ENCODE measurements around the gene CTNNA3.

Gene CTNNA3

DNA sequence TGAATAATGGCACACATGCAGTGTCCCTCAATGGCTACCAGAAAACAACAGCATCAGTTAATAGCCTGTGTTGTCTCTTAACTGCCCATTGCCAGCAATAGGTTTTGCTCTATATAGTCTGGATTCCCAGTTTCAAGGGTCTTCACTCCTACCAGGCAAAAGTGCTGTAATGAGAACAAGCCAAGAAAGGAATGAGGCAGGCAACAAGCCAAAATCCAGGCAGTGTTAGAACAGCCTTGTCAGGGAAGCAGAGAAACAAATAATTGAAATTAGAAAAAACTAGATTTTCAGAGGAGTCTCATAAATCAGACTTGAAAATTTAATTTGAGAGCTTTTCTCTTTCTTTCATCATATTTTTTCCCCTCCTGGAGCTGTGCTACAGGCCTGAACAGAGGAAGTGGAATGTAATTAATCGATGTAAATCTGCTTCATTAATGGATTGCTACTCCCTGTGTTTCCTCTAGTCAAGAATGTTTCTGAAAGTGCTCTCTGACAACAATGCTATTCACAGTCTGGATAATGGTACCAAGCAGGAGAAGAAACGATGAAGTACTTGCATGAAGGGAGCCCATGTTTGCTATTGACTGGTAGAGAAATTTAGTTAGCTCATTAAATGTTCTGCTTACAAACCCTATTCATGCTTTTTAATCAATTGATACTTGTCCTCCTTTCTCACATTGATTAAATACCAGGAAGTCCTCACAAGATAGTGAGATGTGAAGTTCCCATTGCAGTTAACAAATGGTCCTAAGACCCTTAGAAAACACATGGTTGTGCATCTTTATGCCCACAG, 972.2 kb downstream of the CTNNA3 start:
- ATAC-seq: no peak

DNA sequence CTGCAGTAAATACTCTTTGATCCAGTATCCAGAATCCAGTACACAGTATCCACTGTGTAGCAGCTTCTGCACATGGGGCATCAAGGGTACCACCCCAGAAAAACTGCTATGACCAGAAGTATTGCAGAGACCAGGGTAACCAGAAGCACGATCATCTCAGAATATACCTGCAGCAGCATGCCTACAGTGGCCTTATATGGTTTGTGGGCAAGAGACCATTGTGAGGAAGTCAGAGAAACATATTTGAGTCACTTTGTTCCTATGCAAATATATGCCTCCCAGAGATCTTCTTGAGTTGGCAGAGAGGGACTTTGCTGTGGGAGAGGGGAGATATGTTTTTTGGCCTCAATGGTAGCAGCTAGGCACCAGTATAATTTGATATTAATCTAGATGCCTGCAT, 976.5 kb downstream of the CTNNA3 start:
- ATAC-seq: no peak

DNA sequence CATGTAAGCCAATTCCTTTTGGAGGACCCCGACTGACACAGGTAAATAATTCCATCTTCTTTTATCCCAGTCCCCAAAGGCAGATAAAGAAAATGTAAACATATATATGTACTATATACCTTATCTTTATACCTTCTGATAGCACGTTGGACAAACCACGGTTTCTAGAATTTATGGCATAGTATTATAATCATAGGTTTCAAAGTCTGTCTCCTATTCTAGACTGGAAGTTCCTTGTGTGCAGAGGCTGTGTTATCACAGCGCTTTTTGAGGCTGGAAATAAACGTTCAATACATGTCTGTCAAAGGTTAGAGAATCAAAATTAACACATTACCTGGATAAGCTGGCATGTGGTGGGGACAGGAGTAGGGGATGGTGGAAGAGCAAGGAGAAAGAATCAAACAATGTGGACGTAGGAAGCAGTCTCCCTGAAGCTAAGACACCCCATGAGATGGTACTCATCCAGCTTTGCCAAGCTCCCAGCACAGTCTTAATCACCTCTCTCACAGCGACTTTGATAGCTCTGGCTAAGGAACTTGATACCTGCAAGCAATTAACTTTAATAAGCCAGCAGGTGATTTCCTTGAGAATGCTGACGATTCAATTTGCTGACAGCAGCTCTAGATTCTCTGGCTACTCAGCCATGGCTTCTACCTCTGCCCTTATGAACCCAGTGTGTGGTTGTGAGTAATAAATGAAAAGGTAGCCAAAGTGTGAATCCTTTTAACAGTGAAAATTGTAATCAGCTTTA, 978.6 kb downstream of the CTNNA3 start:
- ATAC-seq: no peak

DNA sequence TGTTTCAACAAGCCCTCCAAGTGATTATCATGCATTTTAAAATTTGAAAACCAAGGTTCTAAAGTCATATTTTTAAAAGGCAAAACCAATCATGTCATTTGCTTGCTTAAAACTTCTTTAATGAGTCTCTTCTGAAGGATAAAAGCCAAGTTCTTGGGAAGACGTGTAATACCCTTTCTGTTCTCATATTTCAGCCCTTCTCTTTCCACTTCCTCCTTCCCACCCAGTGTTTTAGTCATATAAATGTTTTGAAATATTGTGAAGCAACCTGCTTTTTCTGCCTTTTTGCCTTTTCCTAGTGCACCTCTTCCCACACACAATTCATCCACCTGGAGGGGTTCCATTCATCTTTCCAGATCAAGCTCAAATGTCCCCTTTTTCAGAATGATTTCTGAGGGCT, 981.3 kb downstream of the CTNNA3 start:
- ATAC-seq: no peak

DNA sequence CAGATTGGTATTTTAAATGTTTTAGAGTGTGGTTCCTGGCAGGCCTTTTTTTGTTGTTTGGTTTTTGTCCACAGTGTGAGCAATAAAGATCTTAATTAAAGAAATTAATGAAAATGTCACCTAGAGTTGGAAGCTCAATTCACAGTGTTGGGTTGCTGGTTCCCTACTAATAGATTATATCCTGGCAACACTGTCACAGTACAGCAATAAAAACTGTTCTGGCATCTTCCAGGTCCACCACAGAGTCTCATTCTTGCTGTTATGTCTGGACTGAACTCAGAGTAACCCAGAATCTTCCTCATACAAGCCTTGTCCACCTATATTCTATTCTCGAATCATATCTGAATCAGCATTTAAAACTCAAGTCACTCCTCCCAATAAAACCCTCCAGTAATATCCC, 982.6 kb downstream of the CTNNA3 start:
- no peak for ATAC-seq

DNA sequence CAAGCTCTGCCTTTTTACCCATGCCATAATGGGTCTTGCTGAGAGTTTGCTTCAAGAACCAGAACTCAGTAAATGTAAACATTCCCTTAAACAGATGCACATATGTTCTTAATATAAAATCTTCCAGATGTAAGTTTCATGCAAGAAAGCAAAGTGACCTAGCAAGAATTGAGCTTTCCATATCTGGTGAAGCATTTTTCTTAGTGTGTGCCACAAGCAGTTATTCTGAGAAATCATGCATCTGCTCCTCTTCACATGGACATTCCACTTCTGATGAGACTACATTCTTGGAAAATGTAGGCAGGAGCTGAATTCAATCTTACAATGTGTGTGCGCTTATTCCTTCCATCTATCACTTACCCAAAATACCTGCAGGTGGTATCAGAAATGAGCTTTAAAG, 997.9 kb downstream of the CTNNA3 start:
- ATAC-seq: no peak

DNA sequence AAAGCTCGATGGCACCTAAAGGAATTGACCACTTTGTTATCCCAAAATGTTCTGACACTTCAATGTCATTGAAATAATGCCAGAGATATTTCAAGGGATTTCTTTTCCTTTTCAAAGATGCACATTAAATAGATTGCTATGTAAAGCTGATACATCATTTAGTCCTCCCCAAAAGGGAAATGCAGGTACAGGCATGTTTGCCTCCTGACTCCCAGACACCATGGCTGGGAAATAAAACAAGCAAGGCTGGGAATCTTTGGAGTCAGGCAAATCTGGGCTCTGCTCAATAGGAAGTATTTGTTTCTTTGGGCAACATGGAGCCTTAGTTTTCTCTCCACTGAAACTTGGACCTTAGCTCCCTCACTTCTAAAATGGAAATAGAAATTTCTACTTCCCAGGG, 1000.9 kb downstream of the CTNNA3 start:
- ATAC-seq: no peak

DNA sequence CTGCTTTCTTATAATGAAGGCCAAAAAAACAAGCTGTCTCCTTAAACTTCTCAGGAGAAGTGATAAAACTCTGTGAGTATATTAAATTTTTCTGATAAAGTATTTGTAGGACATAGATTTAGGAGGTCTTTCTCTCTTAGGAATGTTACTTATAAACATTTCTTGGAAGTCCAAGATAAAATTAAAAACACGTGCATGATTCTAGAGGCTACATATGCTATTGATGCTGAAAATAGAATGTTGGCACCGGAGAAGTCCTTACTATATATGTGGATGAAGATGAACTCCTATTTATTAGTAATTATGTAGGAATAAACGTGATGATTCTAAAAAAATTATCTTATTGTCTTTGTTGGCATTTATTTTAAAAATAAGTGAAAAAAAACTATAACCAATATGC, 1011.4 kb downstream of the CTNNA3 start:
- ATAC-seq: no peak

DNA sequence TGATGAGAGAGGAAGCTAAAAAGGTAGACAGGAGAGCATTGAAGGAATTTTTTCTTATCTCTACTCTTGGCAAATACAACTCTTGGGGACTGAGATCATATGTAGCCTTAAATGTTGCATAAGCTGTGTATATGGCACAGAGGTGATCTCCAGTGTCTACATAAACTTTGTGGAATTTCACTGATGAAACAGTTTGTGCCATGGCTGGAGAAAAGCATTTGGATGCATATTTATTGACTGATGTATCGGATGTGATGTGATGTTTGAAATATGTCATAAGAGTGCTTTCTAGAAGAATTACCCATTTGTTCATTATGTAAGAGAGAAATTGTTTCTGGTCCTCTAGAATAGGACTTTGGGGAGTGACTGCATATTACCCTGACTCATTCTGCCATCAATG, 1015.1 kb downstream of the CTNNA3 start:
- ATAC-seq: no peak

DNA sequence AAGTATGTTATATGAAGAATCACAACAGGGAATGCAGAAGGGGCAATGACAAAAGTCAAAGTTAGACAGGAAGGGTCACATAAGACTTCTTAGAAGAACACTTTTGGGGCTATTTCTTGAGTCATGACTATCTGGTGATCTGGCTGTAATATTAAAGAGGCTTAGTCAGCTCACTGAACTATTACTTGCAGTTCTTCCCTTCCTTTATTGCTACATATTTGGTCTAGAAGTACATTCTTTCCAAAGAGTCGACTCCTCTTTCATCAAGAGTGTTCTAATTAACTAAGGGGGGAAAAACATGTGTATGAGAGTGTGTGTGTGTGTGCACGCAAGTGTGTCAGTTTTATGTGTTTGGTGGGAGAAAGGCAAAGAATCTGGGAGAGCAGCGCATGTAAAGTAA, 1017.5 kb downstream of the CTNNA3 start:
- no peak for ATAC-seq

DNA sequence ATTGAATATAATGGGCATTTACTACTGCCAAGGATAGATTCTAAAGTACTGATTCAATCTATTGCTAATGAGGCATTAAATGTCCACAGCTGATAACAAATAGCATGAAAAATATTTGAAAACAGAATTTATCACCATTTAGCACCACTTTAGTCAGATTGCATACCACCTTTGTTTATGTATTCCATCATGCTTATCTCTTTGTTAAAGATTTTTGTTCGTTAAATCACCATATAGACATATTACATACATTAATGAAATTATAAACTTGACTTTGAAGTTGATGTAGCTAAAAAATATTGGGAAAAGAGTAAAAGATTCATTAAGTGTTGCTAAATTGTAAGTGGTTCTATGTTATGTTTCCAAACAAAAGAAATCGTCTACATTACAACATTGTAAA, 1022.9 kb downstream of the CTNNA3 start:
- ATAC-seq: no peak

DNA sequence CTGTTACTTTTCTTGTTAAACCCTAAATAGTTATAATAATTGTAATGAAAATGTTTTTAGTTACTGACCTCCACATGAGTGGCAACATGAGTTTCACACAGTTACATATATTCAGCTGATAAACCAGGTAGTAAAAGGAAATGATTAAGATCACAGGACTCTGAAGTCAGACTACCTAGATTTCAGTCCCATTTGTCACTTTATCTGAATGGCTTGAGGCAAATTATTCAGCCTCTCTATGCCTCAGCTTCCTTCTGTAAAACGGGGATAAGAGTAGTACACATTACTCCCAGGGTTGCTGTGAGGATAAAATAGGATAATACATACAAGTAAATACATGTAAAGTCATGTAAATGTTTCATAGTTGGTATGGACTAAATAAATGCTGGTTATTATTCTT, 1024.4 kb downstream of the CTNNA3 start:
- ATAC-seq: no peak

DNA sequence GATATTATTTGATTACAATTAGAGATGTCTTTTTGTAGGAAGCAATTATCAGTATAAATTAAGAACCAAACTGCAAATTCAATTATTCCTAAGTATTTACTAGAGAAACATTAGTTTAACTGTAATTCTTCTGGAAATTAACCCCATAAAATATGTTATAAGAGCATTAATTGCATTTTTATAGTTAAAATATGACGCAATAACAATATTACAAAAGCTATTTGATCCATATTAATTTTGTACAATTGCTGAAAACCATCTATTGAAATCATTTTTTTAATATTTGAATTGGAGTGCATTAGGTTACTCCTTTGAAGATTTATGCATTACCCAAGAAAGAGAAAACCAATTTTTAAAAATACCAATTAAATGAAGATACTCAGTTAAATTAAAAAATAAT, 1024.9 kb downstream of the CTNNA3 start:
- no peak for ATAC-seq

DNA sequence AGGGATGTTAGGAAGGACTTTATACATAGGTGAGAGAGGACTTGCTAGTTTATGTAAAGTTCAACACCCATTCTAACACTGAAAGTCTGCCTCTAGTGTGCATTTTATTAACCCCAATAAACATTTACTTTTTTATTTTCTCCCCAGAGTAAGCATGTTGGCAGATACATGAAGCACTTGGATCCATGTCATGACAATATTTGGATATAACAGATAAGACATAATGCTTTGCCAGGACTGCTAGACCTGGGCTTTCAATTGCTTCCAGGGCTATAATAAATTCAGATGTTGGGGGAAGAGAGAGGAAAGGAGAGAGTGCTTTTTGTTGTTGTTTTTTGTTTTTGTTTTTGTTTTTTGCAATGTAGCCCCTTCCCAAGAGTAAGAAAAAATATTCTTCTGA, 1039.5 kb downstream of the CTNNA3 start:
- ATAC-seq: no peak

DNA sequence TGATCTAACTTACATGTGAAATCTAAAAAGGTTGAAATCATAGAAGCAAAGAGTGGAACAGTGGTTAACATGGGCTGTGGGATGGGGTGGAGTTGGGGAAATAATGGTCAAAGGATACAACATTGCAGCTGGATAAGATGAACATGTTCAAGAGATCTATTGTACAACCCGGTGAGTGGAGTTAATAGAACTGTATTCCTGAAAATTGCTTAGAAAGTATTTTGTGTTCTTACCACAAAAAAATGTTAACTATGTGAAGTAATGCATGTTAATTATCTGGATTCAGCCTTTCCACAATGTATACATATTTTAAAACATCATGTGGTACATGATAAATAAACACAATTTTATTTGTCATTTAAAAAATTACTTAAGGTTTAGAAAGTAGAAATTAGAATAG, 1041.1 kb downstream of the CTNNA3 start:
- no peak for ATAC-seq

DNA sequence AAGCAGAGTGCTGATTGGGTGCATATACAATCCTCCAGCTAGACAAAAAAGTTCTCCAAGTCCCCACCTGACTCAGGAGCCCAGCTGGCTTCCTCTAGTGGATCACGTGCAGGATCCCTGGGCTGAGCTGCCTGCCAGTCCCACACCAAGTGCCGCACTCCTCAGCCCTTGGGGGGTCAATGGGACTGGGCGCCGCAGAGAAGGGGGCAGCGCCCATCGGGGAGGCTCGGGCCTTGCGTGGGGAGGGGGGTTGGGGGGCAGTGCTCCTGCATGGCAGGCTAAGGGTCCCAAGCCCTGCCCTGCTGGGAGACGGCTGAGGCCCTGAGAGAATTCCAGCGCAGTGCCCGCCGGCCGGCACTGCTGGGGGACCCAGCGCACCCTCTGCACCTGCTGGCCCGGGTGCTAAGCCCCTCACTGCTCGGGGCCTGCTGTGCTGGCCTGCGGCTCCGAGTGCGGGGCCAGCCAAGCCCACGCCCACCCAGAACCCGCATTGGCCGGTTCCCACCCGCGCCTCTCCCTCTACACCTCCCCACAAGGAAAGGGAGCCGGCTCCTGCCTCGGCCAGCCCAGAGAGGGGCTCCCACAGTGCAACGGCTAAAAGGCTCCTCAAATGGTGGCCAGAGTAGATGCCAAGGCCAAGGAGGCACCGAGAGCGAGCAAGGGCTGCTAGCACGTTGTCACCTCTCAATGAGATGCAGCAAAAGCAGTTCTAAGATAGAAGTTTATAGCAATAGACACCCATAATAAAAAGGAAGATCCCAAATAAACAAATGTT, 1044.5 kb downstream of the CTNNA3 start:
- no peak for ATAC-seq

DNA sequence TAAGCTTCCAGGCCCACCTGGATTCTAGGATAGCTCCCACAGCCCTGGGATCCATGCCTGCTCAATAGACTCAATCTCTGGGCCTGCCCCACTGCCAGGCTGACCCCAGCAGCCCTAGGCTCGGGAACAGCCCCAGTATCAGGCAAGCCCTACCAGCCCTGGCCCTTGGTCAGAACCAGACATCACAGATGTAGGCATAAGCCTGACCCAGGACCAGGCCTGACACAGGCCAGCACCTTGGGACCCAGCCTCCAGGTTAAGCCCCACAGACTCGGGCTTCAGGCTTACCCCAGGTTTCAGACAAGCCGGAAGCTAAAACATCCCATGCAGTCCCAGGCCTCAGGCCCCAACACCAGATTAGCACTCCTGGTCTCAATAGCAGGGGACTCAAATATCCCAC, 1046.4 kb downstream of the CTNNA3 start:
- no peak for ATAC-seq

DNA sequence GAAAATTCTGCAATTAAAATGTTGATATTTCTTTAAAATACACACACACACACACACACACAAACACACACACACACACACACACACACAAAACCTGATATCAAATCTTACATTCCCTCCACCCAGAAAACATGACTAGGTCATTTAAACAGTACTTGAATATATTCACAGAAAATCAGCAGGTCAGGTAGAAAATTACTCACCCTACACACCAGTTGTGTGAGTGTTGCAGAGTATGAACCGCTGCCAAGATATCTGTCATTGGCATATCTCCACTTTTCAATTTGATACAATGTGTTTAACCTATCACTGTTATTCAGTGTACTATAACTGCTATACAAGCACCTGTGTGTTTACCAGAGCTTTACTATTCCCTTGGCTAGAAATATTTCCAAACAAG, 1053.8 kb downstream of the CTNNA3 start:
- ATAC-seq: no peak

DNA sequence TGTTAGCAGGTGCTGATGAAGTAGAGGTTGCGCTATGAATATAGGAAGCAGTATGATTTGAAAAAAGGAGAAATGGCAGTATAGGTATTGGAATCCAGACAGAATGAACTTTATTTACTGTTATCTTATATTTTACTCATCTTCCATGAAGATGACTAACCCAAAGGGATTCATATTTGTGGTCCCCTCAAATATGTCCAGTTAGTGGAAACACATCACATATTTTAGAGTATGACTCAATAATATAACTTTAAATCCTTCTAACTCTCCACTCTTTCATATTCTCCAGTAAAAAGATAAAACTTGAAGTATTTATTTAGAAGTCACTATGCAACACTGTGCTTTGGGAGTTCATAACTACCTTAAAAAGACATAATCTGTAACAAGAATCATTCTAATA, 1056.6 kb downstream of the CTNNA3 start:
- ATAC-seq: no peak

DNA sequence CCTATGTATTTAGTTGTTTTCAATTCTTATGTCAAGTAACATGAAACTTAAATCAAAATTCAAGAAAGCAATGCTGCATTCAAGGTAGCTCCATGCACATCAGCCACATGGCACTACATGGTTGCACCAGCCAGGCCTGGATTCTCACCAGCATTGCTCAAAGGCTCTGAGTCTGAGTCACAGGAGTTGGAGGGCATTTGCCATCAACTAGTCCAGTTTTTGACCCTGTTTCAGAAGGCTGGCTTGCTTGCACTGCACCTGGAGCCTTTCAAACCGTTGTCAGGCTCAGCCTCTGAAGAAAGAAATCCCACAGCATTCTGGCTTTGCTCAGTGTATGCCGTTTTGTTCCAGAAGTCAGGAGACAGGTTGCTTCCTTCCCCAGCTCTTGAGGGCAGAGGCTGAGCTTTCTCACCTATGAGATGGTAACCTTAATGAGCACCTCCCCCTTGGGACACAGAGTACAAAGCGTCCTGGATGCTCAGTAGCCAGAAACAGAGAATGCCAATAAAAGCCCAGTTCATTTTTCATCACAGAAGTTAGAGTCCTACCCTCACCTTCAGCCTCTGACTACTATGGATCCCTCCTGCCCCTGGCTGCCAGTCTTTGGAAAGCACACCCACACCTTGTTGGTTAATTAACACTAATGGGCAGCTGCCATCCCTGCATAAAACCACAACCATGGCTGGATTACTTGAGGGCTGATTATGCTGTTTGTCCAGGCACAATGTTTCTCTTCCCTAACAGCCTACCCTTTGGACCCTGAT, 1058.5 kb downstream of the CTNNA3 start:
- no peak for ATAC-seq

DNA sequence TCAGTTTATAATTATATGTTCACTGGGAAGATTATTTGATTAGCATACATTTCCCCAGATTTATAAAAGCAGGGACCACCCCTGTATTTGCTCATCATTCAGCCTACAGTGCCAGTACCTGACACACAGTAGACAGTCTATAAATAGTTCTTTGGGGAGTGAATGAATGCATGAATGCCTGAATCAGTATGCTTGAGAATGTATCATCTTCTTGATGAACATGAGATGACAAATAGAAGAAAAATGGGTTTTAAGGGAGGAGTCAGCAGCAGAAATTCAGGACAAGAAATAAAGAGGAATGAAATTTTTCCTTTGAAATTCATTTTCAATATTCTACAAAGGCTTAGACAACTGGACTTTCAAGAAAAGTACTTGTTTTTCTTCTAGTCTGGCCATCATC, 1066.0 kb downstream of the CTNNA3 start:
- ATAC-seq: no peak

DNA sequence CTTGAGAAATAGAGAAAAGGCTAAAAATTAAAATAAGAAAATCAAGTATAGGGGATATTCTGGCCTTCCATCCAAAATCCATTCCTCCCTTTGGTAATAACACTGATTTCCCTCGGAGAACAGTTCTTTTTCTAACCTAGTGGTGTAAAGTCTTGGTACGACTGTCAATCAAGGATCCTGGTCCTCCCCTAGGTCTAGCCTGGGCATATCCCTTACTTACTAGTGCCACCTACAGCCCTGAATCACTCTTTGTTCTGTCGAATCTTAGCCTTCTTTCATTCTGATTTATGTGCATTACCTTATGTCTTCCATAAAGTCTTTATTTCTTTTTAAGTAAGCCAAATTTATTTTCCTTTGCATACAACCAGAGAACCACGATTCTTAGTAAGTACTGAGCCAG, 1068.8 kb downstream of the CTNNA3 start:
- ATAC-seq: no peak
